Left lobe of liver (tissue), 2 donors: ENCODE measurements around the gene SND1. TPM values are rescaled to one million over a fixed set of nuclear protein-coding genes. Genes with fewer than 3 reads are reported as not detected.

Source experiments
- ATAC-seq: fragments of 200-7000 bp; cut with Tn5 transposase; one replicate; pipeline ENCODE4 v1.9.1; 2020; ENCODE audit warnings: mild to moderate bottlenecking, moderate library complexity
- DNase-seq: peaks from one replicate; pipeline ENCODE4 v3.0.0-alpha.2; 2020; ENCODE audit warnings: low spot score
- total RNA-seq: library from RNA; stranded (reverse); gene quantifications from one replicate; pipeline ENCODE4 v1.2.1, GENCODE V29; 2021
- donor health status: DM: no; HTN: no; CAD: no; lungs with moderate emphysema.
- donor health status: DM: no; HTN: yes; CAD: no.

SND1 gene
- total RNA-seq, 1 donor from 2014 or later, result 152 TPM

GRCh38 chr7:128075242-128076095 lies 423.5 kb downstream of the SND1 start:
- ATAC-seq (no peak), DNase-seq (no peak)

GRCh38 chr7:128076196-128076795 lies 424.3 kb downstream of the SND1 start:
- DNase-seq (no peak), ATAC-seq (peak; percentile 2)

- ATAC-seq (peak; percentile 85), DNase-seq (peak; percentile 86)
Measured at GRCh38 chr7:128076796-128077271, 424.8 kb downstream of the SND1 start.

GRCh38 chr7:128078309-128078708 lies 426.3 kb downstream of the SND1 start:
- DNase-seq (no peak), ATAC-seq (no peak)

GRCh38 chr7:128080169-128080568 lies 428.2 kb downstream of the SND1 start:
- no peak for ATAC-seq

GRCh38 chr7:128081351-128081750 lies 429.4 kb downstream of the SND1 start:
- DNase-seq (no peak), ATAC-seq (no peak)

More at GRCh38 chr7:128080169-128080568, 428.2 kb downstream of the SND1 start:
- DNase-seq, result no peak

GRCh38 chr7:128081808-128082207 lies 429.8 kb downstream of the SND1 start:
- no peak for DNase-seq

GRCh38 chr7:128082431-128082830 lies 430.4 kb downstream of the SND1 start:
- no peak for DNase-seq
- ATAC-seq, result no peak

More at GRCh38 chr7:128081808-128082207, 429.8 kb downstream of the SND1 start:
- no peak for ATAC-seq

GRCh38 chr7:128084896-128085608 lies 433.1 kb downstream of the SND1 start:
- DNase-seq (no peak), ATAC-seq (no peak)

GRCh38 chr7:128090492-128090891 lies 438.5 kb downstream of the SND1 start:
- no peak for DNase-seq
- ATAC-seq, result no peak

GRCh38 chr7:128091106-128091505 lies 439.1 kb downstream of the SND1 start:
- peak; percentile 64 for DNase-seq
- peak; percentile 51 for ATAC-seq

- DNase-seq, result peak; percentile 66
- peak; percentile 52 for ATAC-seq
Measured at GRCh38 chr7:128092221-128092620, 440.2 kb downstream of the SND1 start.

- DNase-seq, result no peak
- ATAC-seq, result peak; percentile 51
Measured at GRCh38 chr7:128093614-128094570, 441.9 kb downstream of the SND1 start.

GRCh38 chr7:128094686-128095085 lies 442.7 kb downstream of the SND1 start:
- DNase-seq (no peak), ATAC-seq (no peak)

- ATAC-seq (no peak), DNase-seq (no peak)
Measured at GRCh38 chr7:128097211-128097731, 445.3 kb downstream of the SND1 start.

GRCh38 chr7:128098629-128099028 lies 446.6 kb downstream of the SND1 start:
- ATAC-seq (no peak), DNase-seq (no peak)

GRCh38 chr7:128099204-128099671 lies 447.2 kb downstream of the SND1 start:
- no peak for DNase-seq
- ATAC-seq, result no peak

GRCh38 chr7:128100225-128100948 lies 448.4 kb downstream of the SND1 start:
- DNase-seq, result no peak
- ATAC-seq, result peak; percentile 3
